A673 (cell line): Measurements from ENCODE around the gene ANKRD7.

Source experiments
- EZH2 ChIP-seq: fragments of 200-600 bp; sonication (generic); IDR thresholded peaks from 2 replicates; pipeline ENCODE4 v1.6.1; 2017; ENCODE audit warnings: borderline replicate concordance, low read depth, mild to moderate bottlenecking, mixed read lengths, antibody characterized with exemption, low read length; ENCODE audit not compliant: poor library complexity, severe bottlenecking
- TF ChIP-seq, protein P1 (sequence below): fragments of 300-800, 200-600 bp; sonication (generic); conservative IDR thresholded peaks from 2 replicates; pipeline ENCODE4 v1.5.1; 2017; ENCODE audit warnings: low read depth, mild to moderate bottlenecking, antibody characterized with exemption, low read length, moderate library complexity, mixed read lengths

DNA sequence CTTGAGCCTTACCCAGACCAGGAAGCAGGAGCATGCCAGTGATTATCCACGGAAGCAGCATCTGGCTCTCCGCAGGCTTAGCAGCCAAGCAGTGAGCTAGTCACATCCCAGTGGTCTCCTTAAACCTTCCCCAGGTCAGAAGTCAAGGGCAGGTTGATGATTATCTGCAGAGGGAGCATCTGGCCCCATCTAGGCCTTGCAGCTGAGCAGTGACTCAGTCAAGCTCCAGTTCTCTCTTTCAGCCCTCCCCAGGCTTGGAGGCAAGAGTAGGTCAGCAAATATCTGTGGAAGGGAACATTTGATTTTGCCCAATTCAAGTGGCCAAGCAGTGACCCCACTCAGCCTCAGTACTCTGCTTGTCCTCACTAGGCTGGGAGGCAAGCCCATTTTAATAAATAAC, 61.6 kb downstream of the ANKRD7 start:
- TF ChIP-seq, protein P1, sequence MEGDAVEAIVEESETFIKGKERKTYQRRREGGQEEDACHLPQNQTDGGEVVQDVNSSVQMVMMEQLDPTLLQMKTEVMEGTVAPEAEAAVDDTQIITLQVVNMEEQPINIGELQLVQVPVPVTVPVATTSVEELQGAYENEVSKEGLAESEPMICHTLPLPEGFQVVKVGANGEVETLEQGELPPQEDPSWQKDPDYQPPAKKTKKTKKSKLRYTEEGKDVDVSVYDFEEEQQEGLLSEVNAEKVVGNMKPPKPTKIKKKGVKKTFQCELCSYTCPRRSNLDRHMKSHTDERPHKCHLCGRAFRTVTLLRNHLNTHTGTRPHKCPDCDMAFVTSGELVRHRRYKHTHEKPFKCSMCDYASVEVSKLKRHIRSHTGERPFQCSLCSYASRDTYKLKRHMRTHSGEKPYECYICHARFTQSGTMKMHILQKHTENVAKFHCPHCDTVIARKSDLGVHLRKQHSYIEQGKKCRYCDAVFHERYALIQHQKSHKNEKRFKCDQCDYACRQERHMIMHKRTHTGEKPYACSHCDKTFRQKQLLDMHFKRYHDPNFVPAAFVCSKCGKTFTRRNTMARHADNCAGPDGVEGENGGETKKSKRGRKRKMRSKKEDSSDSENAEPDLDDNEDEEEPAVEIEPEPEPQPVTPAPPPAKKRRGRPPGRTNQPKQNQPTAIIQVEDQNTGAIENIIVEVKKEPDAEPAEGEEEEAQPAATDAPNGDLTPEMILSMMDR, result no peak
- no peak for TF ChIP-seq EZH2
